LNCAP (cell line): ENCODE measurements around the gene NIP7.

Experiments used
- CTCF ChIP-seq: fragments of 450-650 bp; IDR thresholded peaks from 2 replicates; pipeline ENCODE4 v1.5.1; 2017; ENCODE audit warnings: mild to moderate bottlenecking

Gene NIP7

GRCh38 chr16:69320740-69321073 is 18.9 kb upstream of the NIP7 start:
- no peak for TF ChIP-seq CTCF

- TF ChIP-seq CTCF: no peak
Observed at GRCh38 chr16:69321080-69321479, 18.5 kb upstream of the NIP7 start.

GRCh38 chr16:69322343-69322742 is 17.2 kb upstream of the NIP7 start:
- no peak for TF ChIP-seq CTCF

GRCh38 chr16:69323415-69323814 is 16.2 kb upstream of the NIP7 start:
- TF ChIP-seq CTCF: no peak

- no peak for TF ChIP-seq CTCF
Observed at GRCh38 chr16:69324013-69324531, 15.5 kb upstream of the NIP7 start.

GRCh38 chr16:69324585-69325253 is 14.9 kb upstream of the NIP7 start:
- TF ChIP-seq CTCF: no peak

GRCh38 chr16:69325784-69326171 is 13.8 kb upstream of the NIP7 start:
- TF ChIP-seq CTCF: no peak
